Measurements from ENCODE around the gene CDCA4.

CDCA4 gene

GRCh38 chr14:104986487-104987164, 34.3 kb downstream of the CDCA4 start:
- DNase-seq, result no peak

- DNase-seq, result peak; percentile 78
These were observed 35.0 kb downstream of the CDCA4 start, which contains the start of gene CLBA1 for GRCh38 chr14:104985675-104986486. TSS of gene CLBA1 (plus strand) at chr14:104985788. CDS start at chr14:104986432, 644 bp downstream.

GRCh38 chr14:104984056-104984894, 36.6 kb downstream of the CDCA4 start:
- DNase-seq, result no peak

- DNase-seq, result no peak
These were observed 37.6 kb downstream of the CDCA4 start for GRCh38 chr14:104983231-104983721.

- DNase-seq, result no peak
These were observed 38.2 kb downstream of the CDCA4 start for GRCh38 chr14:104982548-104983230.

- no peak for DNase-seq
These were observed 39.0 kb downstream of the CDCA4 start for GRCh38 chr14:104981699-104982541.

- DNase-seq, result no peak
These were observed 40.0 kb downstream of the CDCA4 start for GRCh38 chr14:104980611-104981531.

GRCh38 chr14:104979758-104980610, 40.9 kb downstream of the CDCA4 start:
- no peak for DNase-seq

- DNase-seq, result no peak
These were observed 41.9 kb downstream of the CDCA4 start for GRCh38 chr14:104978746-104979691.

- peak; percentile 19 for DNase-seq
These were observed 42.9 kb downstream of the CDCA4 start, which contains the start of gene AHNAK2 for GRCh38 chr14:104977681-104978653. TSS of gene AHNAK2 (minus strand) at chr14:104978374. CDS start at chr14:104978237, 137 bp downstream.

GRCh38 chr14:104977008-104977680, 43.7 kb downstream of the CDCA4 start:
- no peak for DNase-seq

GRCh38 chr14:104976198-104977007, 44.5 kb downstream of the CDCA4 start:
- peak; percentile 75 for DNase-seq

- DNase-seq, result no peak
These were observed 45.2 kb downstream of the CDCA4 start for GRCh38 chr14:104975481-104976197.

- no peak for DNase-seq
These were observed 46.1 kb downstream of the CDCA4 start for GRCh38 chr14:104974665-104975390.
